GDM1 (cell line): ENCODE results near the gene ADAMTS13.

ENCODE experiments used
- DNase-seq: peaks from one replicate; lab custom pipeline; 2025; lab: John Stamatoyannopoulos, UW

ADAMTS13 gene

GRCh38 chr9:133472277-133472645, 50.1 kb downstream of the ADAMTS13 start:
- DNase-seq, result no peak

DNA sequence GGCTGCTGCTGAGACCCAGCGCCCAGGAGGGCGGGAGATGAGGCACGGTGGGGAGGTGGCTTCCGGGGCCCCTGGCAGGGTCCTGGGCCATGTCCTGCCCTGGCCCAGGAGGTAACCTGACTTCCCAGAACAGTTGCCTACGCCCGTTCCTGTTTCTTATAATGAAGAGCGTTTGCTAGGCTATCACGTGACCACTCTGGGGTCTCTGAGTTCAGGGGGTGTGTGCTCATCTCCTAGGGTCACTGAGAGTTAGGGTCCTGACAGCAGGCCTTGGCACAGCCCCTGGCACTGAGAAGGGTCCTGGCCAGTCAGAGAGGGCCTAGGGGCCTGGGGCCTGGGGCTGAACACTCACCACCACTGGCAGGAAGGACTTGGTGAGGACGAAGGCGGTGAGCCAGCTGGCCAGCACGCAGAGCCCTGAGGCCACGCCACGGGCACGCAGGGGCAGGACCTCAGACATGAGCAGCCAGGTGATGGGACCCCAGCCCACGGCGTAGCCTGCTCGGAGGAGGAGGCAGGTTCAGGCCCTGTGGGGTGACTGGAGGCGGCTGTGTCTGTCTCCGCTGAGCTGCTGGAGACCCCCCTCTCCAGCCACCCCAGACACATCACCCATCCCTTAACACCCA, 50.7 kb downstream of the ADAMTS13 start:
- DNase-seq, result no peak

DNA sequence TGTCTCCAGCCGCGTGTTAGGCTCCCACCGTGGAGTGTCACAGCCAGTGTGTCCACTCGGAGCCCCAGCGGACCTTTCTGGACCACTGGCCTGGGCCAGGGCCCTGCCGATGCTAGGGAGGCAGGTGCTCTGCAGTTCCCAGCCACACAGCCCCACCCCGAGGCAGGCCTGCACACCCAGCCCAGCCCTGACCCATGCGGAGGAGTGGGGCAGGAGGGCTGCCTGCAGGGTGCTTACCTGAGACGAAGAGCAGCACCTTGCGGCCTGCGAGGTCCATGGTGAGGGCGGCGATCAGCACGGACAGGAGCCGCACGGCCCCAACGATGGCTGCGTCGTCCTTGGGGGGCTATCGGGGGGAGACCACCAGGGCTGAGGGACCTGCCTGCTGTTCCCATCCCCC, 51.6 kb downstream of the ADAMTS13 start:
- no peak for DNase-seq

- DNase-seq, result peak; percentile 67
Measured at GRCh38 chr9:133474215-133474614, 52.0 kb downstream of the ADAMTS13 start.

DNA sequence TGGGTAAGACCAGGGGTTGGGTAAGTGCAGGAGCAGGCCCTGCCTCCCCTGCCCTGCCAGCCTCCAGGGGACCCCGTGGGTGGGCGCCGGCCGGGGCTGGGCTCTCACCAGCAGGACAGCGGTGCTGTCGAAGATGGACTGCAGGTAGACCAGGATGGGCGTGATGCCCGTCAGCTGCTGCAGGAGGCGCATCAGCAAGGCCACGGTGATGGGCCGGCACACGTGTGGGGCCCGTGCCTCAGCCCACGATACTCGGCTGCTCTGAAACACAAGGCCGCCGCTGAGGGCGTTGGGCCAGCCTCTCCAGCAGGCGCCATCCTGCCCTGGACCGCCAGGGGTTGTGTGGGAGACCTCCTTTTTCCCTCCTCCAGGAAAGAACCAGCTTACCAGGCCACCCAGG, 52.7 kb downstream of the ADAMTS13 start:
- DNase-seq, result no peak

GRCh38 chr9:133475292-133476012, 53.3 kb downstream of the ADAMTS13 start:
- no peak for DNase-seq

DNA sequence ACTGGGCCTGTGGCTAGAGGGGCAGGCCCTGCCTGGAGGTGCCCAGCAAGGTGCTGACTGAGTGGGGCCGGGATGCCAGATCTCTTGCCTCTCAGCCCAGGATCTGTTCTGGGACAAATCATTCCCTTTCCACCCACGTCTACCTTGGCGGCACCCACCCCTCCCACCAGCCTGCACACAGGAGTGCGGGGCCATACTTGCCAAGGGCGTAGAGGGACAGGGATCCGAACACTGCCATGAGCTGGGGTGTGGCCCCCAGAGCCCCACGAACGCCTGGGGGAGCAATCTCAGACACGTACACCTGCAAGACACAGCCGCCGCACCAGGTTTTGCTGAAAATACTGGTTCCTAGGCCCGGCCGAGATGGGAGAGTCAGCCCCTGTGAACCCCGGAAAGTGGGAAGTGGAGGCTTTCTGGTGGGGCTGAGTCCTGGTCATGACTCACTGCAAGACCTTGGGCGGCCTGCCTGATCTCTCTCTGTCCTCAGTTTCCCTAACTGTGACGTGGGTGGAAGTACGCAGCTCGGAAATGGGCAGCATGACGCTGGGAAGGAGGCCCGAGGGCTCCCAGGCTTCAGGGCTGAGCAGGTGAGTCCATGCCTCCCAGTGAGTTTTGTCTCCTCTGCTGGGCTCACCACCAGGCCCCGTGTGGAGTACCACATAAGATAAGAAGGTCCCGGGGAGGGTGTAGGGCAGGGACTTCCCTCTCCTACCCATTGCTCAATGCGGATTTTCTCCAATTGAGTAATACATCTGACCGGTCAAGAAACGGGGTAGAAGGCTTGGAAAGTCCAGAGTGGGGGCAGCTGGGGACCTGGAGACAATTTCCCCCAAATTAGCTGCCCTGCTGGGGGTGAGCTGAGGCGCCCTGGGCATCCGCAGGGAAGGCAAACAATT, 54.1 kb downstream of the ADAMTS13 start:
- DNase-seq, result no peak

- DNase-seq, result no peak
Measured at GRCh38 chr9:133476941-133477340, 54.8 kb downstream of the ADAMTS13 start.

GRCh38 chr9:133477461-133477860, 55.3 kb downstream of the ADAMTS13 start:
- DNase-seq, result no peak

- no peak for DNase-seq
Measured at GRCh38 chr9:133477992-133478850, 56.1 kb downstream of the ADAMTS13 start.

DNA sequence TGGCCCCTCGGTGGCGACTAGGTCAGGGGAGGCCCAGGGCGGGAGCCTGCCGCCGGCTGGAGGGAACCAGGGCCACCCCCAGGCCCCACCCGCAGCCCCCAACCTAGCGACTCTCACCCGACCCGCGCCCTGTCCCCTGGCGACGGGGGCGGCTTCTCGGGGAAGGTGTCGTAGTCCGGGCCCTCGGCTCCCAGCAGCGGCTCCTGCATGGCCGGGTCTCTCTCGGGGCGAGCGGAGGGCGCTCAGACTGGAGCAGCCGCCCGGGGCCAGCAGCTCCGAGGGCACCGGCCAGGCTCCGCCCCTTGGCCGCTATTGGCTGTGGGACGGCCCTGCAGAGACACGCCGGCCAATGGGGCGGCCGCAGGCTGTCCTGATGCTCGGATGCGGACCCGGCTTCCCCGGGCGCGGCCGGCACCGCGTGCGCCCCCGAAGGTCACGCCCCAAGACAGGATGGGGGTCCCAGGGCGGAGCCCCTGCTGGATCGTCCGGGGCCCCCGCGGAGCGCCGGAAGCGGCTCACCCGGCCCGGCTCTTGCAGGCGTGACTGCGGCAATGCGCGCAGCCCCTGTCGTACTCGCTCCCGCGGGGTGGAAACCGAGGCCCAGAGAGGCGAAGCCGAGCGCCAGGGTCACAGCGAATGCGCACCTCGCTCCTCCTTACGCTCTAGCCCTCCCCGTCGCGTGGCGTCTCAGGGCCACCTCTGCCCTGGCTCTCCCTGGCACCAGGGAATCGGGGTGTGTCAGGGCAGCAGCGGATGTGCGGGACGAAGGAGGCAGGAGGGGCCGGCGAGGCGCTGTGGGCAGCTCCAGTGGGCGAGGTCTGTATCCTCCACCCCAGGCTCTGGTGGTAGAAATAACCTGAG, 56.9 kb downstream of the ADAMTS13 start, which contains the start of gene SLC2A6:
Gene SLC2A6, minus strand, starts transcription at position 249 of the 861 bp plus-strand sequence. Its CDS starts 40 bp downstream, at position 209.
- peak; percentile 54 for DNase-seq

- no peak for DNase-seq
Measured at GRCh38 chr9:133483611-133484010, 61.4 kb downstream of the ADAMTS13 start.

DNA sequence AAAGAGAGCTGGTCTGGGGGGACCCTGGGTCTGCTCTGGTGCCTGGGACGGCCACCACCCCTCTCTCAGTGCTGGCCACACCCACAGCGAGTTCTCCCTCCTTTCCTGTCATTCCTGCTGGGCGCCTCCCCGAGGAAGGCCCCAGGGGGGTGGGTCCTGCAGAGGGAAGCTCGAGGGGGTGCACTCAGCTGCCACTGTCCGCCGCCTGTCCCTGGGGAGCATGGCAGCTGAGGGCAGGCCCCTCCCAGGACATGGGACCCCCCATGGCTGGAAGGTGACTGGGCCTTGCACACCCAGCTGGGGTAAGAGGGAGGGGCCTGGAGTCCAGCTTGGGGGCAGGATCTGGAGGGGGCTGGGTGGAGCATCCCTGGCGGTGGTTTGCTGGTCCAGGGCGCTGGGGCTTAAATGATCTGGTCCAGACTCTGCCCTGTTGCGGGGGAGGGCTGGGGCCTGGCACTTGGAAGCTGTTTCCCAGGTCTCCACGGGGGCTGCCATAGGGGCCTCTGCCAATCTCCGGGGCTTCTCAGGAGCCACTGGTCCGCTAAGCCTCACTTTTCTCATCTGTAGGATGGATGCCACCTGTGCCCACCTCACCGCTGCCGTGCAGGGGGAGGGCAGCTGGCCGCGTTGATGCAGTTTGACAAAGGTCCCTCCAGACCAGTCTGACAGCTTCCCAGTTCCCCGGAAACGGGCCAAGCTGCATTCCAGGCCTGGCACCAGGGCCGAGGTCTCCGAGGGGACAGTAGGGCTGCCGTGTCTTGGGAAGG, 62.7 kb downstream of the ADAMTS13 start:
- no peak for DNase-seq

DNA sequence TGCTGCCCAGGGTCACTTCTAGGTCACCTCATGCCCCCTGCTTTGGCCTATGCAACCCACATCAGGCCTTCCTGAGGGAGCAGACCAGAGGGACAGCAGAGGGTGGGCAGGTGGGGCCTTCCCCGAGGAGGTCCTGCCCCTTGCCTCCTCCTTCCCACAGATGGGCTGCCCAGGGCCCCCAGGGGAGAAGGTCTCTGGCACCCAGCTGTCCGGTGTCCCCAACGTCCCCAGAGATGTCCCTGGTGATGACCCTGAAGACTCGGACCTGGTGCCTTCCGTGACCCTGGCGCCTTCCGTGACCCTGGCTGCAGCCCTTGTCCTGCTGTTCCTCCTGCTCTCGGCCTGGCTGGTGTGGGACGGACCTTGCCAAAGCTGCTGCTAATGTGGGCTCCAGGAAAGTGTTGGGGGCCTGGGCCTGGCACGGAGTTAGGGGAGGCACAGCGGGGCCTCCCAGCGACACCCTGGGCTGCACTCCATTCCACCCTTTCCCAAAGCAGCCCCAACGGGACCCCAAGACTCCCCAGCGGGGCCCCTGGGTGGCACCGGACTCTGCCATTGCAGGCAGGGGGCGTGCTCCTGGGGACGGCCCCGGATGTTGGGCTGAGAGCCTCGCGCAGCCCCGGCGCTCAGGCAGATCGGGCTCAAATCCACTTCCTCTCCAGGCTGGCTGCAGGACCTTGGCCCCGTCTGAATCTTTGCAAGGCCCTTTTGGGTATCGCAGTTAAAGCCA, 63.5 kb downstream of the ADAMTS13 start:
- no peak for DNase-seq

- DNase-seq, result no peak
Measured at GRCh38 chr9:133487331-133487725, 65.2 kb downstream of the ADAMTS13 start.

DNA sequence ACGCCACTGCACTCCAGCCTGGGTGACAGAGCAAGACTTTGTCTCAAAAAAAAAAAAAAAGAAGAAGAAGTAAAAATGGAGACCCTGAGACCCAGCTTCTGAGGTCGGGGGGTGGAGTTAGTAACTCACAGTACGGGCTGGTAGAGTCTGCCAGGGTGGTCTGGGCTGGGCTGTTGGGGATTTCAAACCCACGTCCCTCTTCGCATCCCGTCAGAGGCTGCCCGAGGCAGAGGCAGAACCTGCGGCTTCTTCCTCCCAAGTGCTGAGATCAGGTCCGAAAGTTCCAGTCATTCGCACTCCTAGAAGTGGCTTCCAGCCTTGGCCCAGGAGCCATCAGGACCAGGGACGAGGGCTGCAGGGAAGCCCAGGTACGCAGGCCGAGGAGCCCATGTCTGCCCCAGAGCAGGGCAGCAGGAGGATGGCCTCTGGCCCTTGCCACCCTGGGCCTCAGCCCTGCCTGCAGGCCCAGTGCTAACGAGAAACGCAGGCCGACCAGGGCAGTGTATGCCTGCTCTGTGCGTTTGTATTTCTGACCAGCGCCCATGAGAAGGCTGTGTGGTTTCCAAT, 66.6 kb downstream of the ADAMTS13 start:
- no peak for DNase-seq

DNA sequence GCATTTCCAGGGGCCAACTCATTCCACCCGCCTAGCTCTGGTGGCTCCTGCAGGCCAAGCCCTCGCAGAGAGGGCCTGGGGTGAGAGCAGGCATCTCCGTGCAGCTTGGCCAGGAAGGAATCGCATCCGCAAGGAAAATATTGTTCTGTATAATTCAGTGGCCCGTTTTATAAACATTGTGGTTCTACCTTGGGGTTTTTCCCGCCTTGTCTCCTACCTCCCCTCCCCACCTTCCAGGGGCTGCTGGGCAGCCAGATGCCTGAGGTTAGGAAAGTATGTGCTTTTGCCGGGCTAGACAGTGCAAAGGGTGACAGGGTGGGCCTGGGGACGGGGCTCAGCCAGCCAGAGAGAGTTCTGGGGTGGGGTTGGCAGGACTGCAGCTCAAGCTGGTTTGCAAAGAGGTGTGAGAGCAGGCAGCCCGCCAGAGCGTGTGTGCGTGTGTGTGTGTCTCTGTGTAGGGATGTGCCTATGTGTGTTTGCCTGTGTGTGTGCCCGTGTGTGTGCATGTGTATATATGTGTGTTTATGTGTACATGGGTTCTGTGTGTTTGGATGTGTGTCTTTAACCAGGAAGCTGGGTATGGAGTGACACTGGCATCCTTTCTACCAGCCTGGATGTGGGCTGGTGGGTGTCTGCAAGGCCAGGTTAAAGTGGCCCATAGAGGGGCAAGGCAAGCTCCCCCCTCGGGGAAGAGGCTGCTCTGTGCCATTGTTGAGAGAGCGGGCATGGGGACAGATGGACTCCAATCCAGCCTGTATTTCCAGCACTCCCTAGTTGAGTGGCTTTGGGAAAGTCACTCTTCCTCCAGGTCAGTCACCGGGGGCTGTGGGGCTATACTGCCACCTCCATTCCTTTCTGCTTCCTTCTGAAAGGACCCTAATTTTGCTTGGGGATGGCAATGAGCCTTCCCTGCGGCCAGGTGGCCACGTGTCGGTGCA, 67.4 kb downstream of the ADAMTS13 start:
- DNase-seq, result no peak

GRCh38 chr9:133490201-133490681, 68.1 kb downstream of the ADAMTS13 start:
- DNase-seq, result no peak
